ENCODE results near the gene ST3GAL3.

ST3GAL3 gene

GRCh38 chr1:43804569-43804968, 97.2 kb downstream of the ST3GAL3 start:
- no peak for DNase-seq (ENCODE audit: low read depth in 1 of 2, low spot score in 1 of 2)
- TF ChIP-seq REST (IDR thresholded peaks at IDR 0.05; ENCODE audit: insufficient replicate concordance, low read depth) (no peak), CTCF (IDR thresholded peaks at IDR 0.05; ENCODE audit: insufficient read depth, low read length) (no peak), GABPA (IDR thresholded peaks at IDR 0.05; ENCODE audit: low read depth) (no peak), POLR2AphosphoS5 (IDR thresholded peaks at IDR 0.05; ENCODE audit: low read depth) (no peak), SPI1 (IDR thresholded peaks at IDR 0.05; ENCODE audit: borderline replicate concordance, low read depth) (no peak)
- no peak overlapping the region for H3K27ac ChIP-seq (replicated peaks)
- no peaks in the 10 kb centered on the region for H3K27me3 ChIP-seq (ENCODE audit: insufficient read depth, poor library complexity, severe bottlenecking)
- H3K4me3 ChIP-seq (replicated peaks; ENCODE audit: insufficient read depth, low read length), result no peak overlapping the region

GRCh38 chr1:43805340-43805739, 98.0 kb downstream of the ST3GAL3 start:
- no peaks in the 10 kb centered on the region for H3K27me3 ChIP-seq (ENCODE audit: insufficient read depth, poor library complexity, severe bottlenecking)
- no peak for DNase-seq (ENCODE audit: low read depth in 1 of 2, low spot score in 1 of 2)
- no peak for TF ChIP-seq GABPA (IDR thresholded peaks at IDR 0.05; ENCODE audit: low read depth)
- TF ChIP-seq CTCF (IDR thresholded peaks at IDR 0.05; ENCODE audit: insufficient read depth, low read length), result no peak
- no peak for TF ChIP-seq SPI1 (IDR thresholded peaks at IDR 0.05; ENCODE audit: borderline replicate concordance, low read depth)
- no peak for TF ChIP-seq REST (IDR thresholded peaks at IDR 0.05; ENCODE audit: insufficient replicate concordance, low read depth)
- no peak for TF ChIP-seq POLR2AphosphoS5 (IDR thresholded peaks at IDR 0.05; ENCODE audit: low read depth)

GRCh38 chr1:43806183-43806582, 98.8 kb downstream of the ST3GAL3 start:
- TF ChIP-seq SPI1 (IDR thresholded peaks at IDR 0.05; ENCODE audit: borderline replicate concordance, low read depth), result no peak
- TF ChIP-seq POLR2AphosphoS5 (IDR thresholded peaks at IDR 0.05; ENCODE audit: low read depth), result no peak
- Histone ChIP-seq H3K27me3 (ENCODE audit: insufficient read depth, poor library complexity, severe bottlenecking) (no peaks in the 10 kb centered on the region), H3K4me3 (replicated peaks; ENCODE audit: insufficient read depth, low read length) (no peak overlapping the region), H3K27ac (replicated peaks) (no peak overlapping the region)
- DNase-seq (ENCODE audit: low read depth in 1 of 2, low spot score in 1 of 2), result no peak

More at GRCh38 chr1:43805340-43805739, 98.0 kb downstream of the ST3GAL3 start:
- no peak overlapping the region for H3K4me3 ChIP-seq (replicated peaks; ENCODE audit: insufficient read depth, low read length)
- H3K27ac ChIP-seq (replicated peaks), result no peak overlapping the region

GRCh38 chr1:43809097-43809673, 101.8 kb downstream of the ST3GAL3 start:
- DNase-seq (ENCODE audit: low read depth in 1 of 2, low spot score in 1 of 2), result no peak
- no peaks in the 10 kb centered on the region for H3K27me3 ChIP-seq (ENCODE audit: insufficient read depth, poor library complexity, severe bottlenecking)
- H3K27ac ChIP-seq (replicated peaks), result no peak overlapping the region
- no peak overlapping the region for H3K4me3 ChIP-seq (replicated peaks; ENCODE audit: insufficient read depth, low read length)
- no peak for TF ChIP-seq REST (IDR thresholded peaks at IDR 0.05; ENCODE audit: insufficient replicate concordance, low read depth)
- no peak for TF ChIP-seq CTCF (IDR thresholded peaks at IDR 0.05; ENCODE audit: insufficient read depth, low read length)
- no peak for TF ChIP-seq POLR2AphosphoS5 (IDR thresholded peaks at IDR 0.05; ENCODE audit: low read depth)
- TF ChIP-seq SPI1 (IDR thresholded peaks at IDR 0.05; ENCODE audit: borderline replicate concordance, low read depth), result no peak
- TF ChIP-seq GABPA (IDR thresholded peaks at IDR 0.05; ENCODE audit: low read depth), result no peak

Data from HL-60 (cell line).